Measurements from ENCODE around the gene PROM2.

PROM2 gene

GRCh38 chr2:95278051-95278471 is 3.8 kb downstream of the PROM2 start:
- no peak for TF ChIP-seq CTCF (IDR thresholded peaks at IDR 0.05; ENCODE audit: insufficient read depth, low read length, poor library complexity, severe bottlenecking)
- no peak for DNase-seq (ENCODE audit: extremely low read depth, insufficient read length)
- H3K36me3 ChIP-seq (ENCODE audit: control insufficient read depth, insufficient read depth, low read length) = no peaks in the 10 kb centered on the region
- H3K4me3 ChIP-seq (replicated peaks; ENCODE audit: low read depth, low read length) = no peak overlapping the region
- H3K27me3 ChIP-seq (replicated peaks; ENCODE audit: control insufficient read depth, insufficient read depth, low read length) = no peaks in the 10 kb centered on the region

GRCh38 chr2:95278637-95279225 is 4.5 kb downstream of the PROM2 start:
- Histone ChIP-seq H3K27me3 (replicated peaks; ENCODE audit: control insufficient read depth, insufficient read depth, low read length) (no peaks in the 10 kb centered on the region), H3K36me3 (ENCODE audit: control insufficient read depth, insufficient read depth, low read length) (no peaks in the 10 kb centered on the region), H3K4me3 (replicated peaks; ENCODE audit: low read depth, low read length) (no peak overlapping the region)
- no peak for DNase-seq (ENCODE audit: extremely low read depth, insufficient read length)
- TF ChIP-seq CTCF (IDR thresholded peaks at IDR 0.05; ENCODE audit: insufficient read depth, low read length, poor library complexity, severe bottlenecking) = no peak

GRCh38 chr2:95279435-95280035 is 5.3 kb downstream of the PROM2 start:
- no peak for DNase-seq (ENCODE audit: extremely low read depth, insufficient read length)
- TF ChIP-seq CTCF (IDR thresholded peaks at IDR 0.05; ENCODE audit: insufficient read depth, low read length, poor library complexity, severe bottlenecking) = no peak
- Histone ChIP-seq H3K36me3 (ENCODE audit: control insufficient read depth, insufficient read depth, low read length) (no peaks in the 10 kb centered on the region), H3K4me3 (replicated peaks; ENCODE audit: low read depth, low read length) (no peak overlapping the region), H3K27me3 (replicated peaks; ENCODE audit: control insufficient read depth, insufficient read depth, low read length) (no peaks in the 10 kb centered on the region)

GRCh38 chr2:95281071-95281470 is 6.8 kb downstream of the PROM2 start:
- Histone ChIP-seq H3K27me3 (replicated peaks; ENCODE audit: control insufficient read depth, insufficient read depth, low read length) (no peaks in the 10 kb centered on the region), H3K36me3 (ENCODE audit: control insufficient read depth, insufficient read depth, low read length) (no peaks in the 10 kb centered on the region), H3K4me3 (replicated peaks; ENCODE audit: low read depth, low read length) (no peak overlapping the region)
- DNase-seq (ENCODE audit: extremely low read depth, insufficient read length) = no peak
- no peak for TF ChIP-seq CTCF (IDR thresholded peaks at IDR 0.05; ENCODE audit: insufficient read depth, low read length, poor library complexity, severe bottlenecking)

GRCh38 chr2:95281786-95282185 is 7.5 kb downstream of the PROM2 start:
- no peaks in the 10 kb centered on the region for H3K36me3 ChIP-seq (ENCODE audit: control insufficient read depth, insufficient read depth, low read length)
- no peaks in the 10 kb centered on the region for H3K27me3 ChIP-seq (replicated peaks; ENCODE audit: control insufficient read depth, insufficient read depth, low read length)
- no peak for TF ChIP-seq CTCF (IDR thresholded peaks at IDR 0.05; ENCODE audit: insufficient read depth, low read length, poor library complexity, severe bottlenecking)
- DNase-seq (ENCODE audit: extremely low read depth, insufficient read length) = no peak
- no peak overlapping the region for H3K4me3 ChIP-seq (replicated peaks; ENCODE audit: low read depth, low read length)
